Measurements from ENCODE around the gene HBG2. TPM values are rescaled to one million over a fixed set of nuclear protein-coding genes. Genes with fewer than 3 reads are reported as not detected.

Gene HBG2
- total and polyA plus RNA-seq, 2 of the 13 experiments (the other 11 are each of a cell fraction or from before 2014, with no cell fraction given) = not detected

- Histone ChIP-seq H3K9me3 (ENCODE audit: low read length) (no peaks in the 10 kb centered on the region), H3K27me3 (ENCODE audit: control insufficient read depth in 1 of 2, insufficient read depth in 2 of 2, low read length in 2 of 2) (peaks cover 0 to 5% of the 10 kb centered on the region in 2 experiments; a peak in 1 of 5 replicates), H3K36me3 (replicated peaks in 1 of 2; ENCODE audit: control insufficient read depth in 1 of 2, insufficient read depth in 2 of 2, low read length in 2 of 2) (no peaks in the 10 kb centered on the region), H2AFZ (ENCODE audit: low read length) (no peak overlapping the region), H3K27ac (ENCODE audit: extremely low read length, insufficient read depth, low read length) (no peak overlapping the region), H3K4me1 (ENCODE audit: insufficient read depth, low read length) (no peaks in the 10 kb centered on the region), H4K20me1 (ENCODE audit: insufficient read depth, low read length) (no peaks in the 10 kb centered on the region), H3K9ac (ENCODE audit: insufficient read depth, low read depth, low read length) (no peak overlapping the region), H3K79me2 (ENCODE audit: insufficient read depth, low read length) (no peaks in the 10 kb centered on the region), H3K4me2 (ENCODE audit: low read depth, low read length) (no peak overlapping the region), H3K4me3 (replicated peaks in 1 of 3; ENCODE audit: insufficient read depth in 1 of 3, low read depth in 2 of 3, low read length in 3 of 3) (no peak overlapping the region)
- ATAC-seq (no peak), FAIRE-seq (no peak), DNase-seq (ENCODE audit: low spot score) (no peak)
- CTCF ChIA-PET (ENCODE audit: low intra/inter-chr PET ratio, low total read pairs) = no interaction called here
- in situ Hi-C loops (cut with HindIII; ENCODE audit: extremely low pct_ligation_motif_present, low pct_unique_long_range_greater_than_20kb) (no loop called here), intact Hi-C loops (cut with micrococcal nuclease; ENCODE audit: unreplicated experiment) (no loop called here)
- no TSS peak for BruUV-seq (replicated peaks)
- TF ChIP-seq, protein P1, sequence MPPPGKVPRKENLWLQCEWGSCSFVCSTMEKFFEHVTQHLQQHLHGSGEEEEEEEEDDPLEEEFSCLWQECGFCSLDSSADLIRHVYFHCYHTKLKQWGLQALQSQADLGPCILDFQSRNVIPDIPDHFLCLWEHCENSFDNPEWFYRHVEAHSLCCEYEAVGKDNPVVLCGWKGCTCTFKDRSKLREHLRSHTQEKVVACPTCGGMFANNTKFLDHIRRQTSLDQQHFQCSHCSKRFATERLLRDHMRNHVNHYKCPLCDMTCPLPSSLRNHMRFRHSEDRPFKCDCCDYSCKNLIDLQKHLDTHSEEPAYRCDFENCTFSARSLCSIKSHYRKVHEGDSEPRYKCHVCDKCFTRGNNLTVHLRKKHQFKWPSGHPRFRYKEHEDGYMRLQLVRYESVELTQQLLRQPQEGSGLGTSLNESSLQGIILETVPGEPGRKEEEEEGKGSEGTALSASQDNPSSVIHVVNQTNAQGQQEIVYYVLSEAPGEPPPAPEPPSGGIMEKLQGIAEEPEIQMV (CRISPR knock-in tag; IDR thresholded peaks at IDR 0.05; ENCODE audit: low read depth) = no peak
- TF ChIP-seq PCBP1 (IDR thresholded peaks at IDR 0.05; ENCODE audit: borderline replicate concordance, low read depth, low read length) (no peak), CREM (IDR thresholded peaks at IDR 0.05) (no peak), CREM (CRISPR knock-in tag; IDR thresholded peaks at IDR 0.05) (no peak), MXD4 (CRISPR knock-in tag; IDR thresholded peaks at IDR 0.05) (no peak), ZNF34 (CRISPR knock-in tag; IDR thresholded peaks at IDR 0.05; ENCODE audit: borderline replicate concordance) (no peak), ZNF367 (CRISPR knock-in tag; IDR thresholded peaks at IDR 0.05; ENCODE audit: borderline replicate concordance) (no peak), ZNF616 (CRISPR knock-in tag; IDR thresholded peaks at IDR 0.05; ENCODE audit: low read depth) (no peak), NFRKB (IDR thresholded peaks at IDR 0.05) (no peak), ZNF775 (CRISPR knock-in tag; IDR thresholded peaks at IDR 0.05; ENCODE audit: borderline replicate concordance) (no peak)
- TF ChIP-seq, protein P2, sequence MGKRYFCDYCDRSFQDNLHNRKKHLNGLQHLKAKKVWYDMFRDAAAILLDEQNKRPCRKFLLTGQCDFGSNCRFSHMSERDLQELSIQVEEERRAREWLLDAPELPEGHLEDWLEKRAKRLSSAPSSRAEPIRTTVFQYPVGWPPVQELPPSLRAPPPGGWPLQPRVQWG (CRISPR knock-in tag; IDR thresholded peaks at IDR 0.05; ENCODE audit: borderline replicate concordance, low read depth) = no peak
- TF ChIP-seq, protein P3, sequence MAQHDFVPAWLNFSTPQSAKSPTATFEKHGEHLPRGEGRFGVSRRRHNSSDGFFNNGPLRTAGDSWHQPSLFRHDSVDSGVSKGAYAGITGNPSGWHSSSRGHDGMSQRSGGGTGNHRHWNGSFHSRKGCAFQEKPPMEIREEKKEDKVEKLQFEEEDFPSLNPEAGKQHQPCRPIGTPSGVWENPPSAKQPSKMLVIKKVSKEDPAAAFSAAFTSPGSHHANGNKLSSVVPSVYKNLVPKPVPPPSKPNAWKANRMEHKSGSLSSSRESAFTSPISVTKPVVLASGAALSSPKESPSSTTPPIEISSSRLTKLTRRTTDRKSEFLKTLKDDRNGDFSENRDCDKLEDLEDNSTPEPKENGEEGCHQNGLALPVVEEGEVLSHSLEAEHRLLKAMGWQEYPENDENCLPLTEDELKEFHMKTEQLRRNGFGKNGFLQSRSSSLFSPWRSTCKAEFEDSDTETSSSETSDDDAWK (CRISPR knock-in tag; IDR thresholded peaks at IDR 0.05) = no peak
- TF ChIP-seq, protein P4, sequence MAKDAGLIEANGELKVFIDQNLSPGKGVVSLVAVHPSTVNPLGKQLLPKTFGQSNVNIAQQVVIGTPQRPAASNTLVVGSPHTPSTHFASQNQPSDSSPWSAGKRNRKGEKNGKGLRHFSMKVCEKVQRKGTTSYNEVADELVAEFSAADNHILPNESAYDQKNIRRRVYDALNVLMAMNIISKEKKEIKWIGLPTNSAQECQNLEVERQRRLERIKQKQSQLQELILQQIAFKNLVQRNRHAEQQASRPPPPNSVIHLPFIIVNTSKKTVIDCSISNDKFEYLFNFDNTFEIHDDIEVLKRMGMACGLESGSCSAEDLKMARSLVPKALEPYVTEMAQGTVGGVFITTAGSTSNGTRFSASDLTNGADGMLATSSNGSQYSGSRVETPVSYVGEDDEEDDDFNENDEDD (CRISPR knock-in tag; IDR thresholded peaks at IDR 0.05; ENCODE audit: borderline replicate concordance) = no peak
- TF ChIP-seq, protein P5, sequence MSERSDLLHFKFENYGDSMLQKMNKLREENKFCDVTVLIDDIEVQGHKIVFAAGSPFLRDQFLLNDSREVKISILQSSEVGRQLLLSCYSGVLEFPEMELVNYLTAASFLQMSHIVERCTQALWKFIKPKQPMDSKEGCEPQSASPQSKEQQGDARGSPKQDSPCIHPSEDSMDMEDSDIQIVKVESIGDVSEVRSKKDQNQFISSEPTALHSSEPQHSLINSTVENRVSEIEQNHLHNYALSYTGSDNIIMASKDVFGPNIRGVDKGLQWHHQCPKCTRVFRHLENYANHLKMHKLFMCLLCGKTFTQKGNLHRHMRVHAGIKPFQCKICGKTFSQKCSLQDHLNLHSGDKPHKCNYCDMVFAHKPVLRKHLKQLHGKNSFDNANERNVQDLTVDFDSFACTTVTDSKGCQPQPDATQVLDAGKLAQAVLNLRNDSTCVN (CRISPR knock-in tag; IDR thresholded peaks at IDR 0.05; ENCODE audit: borderline replicate concordance) = no peak
- POLR2A ChIA-PET = no interaction called here
- 0% methylated on average over 3 of the region's 3 CpGs for WGBS (ENCODE audit: low lambda C conversion rate)
These were observed 13.1 kb downstream of the HBG2 start for GRCh38 chr11:5241458-5241857.
